Gastroesophageal sphincter (tissue), 3 donors: ENCODE data around the gene ZBTB11.

Source experiments
- EP300 ChIP-seq: sonication (generic); formaldehyde crosslinking; IDR thresholded peaks from one replicate; pipeline ENCODE4 v1.6.1; 2017; ENCODE audit warnings: antibody characterized with exemption, mild to moderate bottlenecking
- POLR2A ChIP-seq, 2 donors: fragments of 450-650 bp; IDR thresholded peaks; one replicate each; pipeline ENCODE4 v1.6.1; 2017; ENCODE audit warnings: antibody characterized with exemption in 2 of 2, mild to moderate bottlenecking in 2 of 2, moderate library complexity in 1 of 2
- POLR2AphosphoS5 ChIP-seq: sonication (generic); formaldehyde crosslinking; IDR thresholded peaks from one replicate; pipeline ENCODE4 v1.6.1; 2017; ENCODE audit warnings: antibody characterized with exemption
- TF ChIP-seq, protein P1 (sequence below), 4 experiments: fragments of 200-600 bp in 2 of 4; fragments of 450-650 bp in 2 of 4; sonication (generic) in 1 of 4; IDR thresholded peaks; one replicate each; pipeline ENCODE4 v1.5.1; 2017 to 2019; ENCODE audit warnings: antibody characterized with exemption in 4 of 4, mild to moderate bottlenecking in 2 of 4, moderate library complexity in 2 of 4

DNA sequence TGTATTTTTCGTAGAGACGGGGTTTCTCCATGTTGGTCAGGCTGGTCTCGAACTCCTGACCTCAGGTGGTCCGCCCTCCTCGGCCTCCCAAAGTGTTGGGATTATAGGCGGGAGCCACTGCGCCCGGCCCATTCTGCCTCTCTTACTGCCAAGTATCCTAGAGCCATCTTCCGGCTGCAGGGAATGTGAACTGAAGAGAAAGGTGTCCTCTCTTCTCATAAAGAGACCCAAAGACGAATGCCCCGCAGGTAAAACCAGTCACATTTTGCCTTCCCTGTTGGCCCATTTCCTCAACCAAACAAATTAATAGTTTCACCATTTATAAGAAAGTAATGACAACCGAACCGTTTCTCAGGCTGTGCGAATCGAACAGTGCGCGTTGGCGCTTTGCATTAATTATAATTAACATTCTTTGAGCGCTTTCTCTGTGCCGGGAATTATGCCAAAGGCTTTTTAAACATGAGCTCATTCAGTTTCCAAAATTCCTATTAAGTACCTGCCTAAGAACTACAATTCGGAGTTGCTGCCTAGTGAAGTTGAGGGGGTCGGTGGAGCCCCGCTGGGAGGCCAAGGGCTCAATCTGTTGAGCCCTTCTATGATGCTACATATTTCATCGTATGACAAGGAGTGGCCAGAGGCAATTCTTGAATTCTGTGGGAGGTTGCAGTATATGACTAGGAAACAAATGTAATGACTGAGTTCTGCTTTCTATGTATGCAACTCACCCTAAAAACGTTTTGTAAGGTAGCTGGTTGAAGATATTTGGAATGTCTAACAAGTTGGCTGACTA, 10.4 kb upstream of the ZBTB11 start:
- TF ChIP-seq, protein P1, sequence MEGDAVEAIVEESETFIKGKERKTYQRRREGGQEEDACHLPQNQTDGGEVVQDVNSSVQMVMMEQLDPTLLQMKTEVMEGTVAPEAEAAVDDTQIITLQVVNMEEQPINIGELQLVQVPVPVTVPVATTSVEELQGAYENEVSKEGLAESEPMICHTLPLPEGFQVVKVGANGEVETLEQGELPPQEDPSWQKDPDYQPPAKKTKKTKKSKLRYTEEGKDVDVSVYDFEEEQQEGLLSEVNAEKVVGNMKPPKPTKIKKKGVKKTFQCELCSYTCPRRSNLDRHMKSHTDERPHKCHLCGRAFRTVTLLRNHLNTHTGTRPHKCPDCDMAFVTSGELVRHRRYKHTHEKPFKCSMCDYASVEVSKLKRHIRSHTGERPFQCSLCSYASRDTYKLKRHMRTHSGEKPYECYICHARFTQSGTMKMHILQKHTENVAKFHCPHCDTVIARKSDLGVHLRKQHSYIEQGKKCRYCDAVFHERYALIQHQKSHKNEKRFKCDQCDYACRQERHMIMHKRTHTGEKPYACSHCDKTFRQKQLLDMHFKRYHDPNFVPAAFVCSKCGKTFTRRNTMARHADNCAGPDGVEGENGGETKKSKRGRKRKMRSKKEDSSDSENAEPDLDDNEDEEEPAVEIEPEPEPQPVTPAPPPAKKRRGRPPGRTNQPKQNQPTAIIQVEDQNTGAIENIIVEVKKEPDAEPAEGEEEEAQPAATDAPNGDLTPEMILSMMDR (IDR thresholded peaks at IDR 0.05): no peak
- TF ChIP-seq POLR2A (IDR thresholded peaks at IDR 0.05) (no peak), EP300 (no peak), POLR2AphosphoS5 (no peak)
